GM18498 (cell line): Measurements from ENCODE around the gene TCF12.
A peak's percentile ranks its signal among the peaks of the same experiment; 100 is the strongest.

ENCODE experiments used
- ATAC-seq: cut with Tn5 transposase; IDR thresholded peaks from one replicate; pipeline ENCODE4 v1.9.1; 2021; ENCODE audit warnings: mild to moderate bottlenecking, moderate library complexity; ENCODE audit not compliant: unreplicated experiment

TCF12 gene

DNA sequence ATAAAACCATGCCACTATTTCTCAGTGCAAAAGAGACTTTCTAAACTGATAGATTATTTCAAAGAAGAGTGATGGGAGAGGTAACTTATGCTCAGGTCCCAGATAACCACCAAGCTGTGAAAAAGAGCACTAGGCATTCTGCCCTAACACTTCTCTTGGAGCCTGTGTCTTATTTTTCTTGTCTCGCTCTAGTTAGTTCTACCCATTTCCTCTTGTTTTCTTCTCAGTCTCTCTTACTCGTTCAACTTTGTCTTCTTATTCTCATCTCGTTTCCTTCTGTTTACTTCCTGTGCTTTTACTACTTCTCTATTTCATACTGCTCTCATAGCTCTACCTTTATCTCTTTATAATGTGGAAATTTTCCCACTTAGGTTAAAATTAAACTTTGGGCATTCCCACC lies 366.1 kb downstream of the TCF12 start:
- ATAC-seq, result peak; percentile 50

DNA sequence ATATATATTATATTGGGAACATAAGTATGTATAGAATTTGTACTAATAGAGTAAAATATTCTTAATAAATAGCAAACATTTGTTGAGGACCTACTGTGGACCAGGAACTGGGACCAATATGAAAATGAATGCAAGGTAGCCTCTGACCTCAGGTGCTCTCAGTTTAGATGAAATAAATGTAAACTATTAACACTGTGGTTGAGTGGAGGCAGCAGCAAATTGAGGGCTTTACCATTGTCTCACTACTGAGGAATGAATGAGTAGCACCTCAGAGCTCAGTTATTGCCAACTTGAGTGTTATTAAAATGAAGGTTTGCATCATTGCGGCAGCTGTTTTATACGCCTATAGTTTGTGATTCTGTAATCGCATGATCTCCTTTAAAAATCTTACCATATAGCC lies 366.9 kb downstream of the TCF12 start:
- ATAC-seq, result no peak

- ATAC-seq, result no peak
These were observed 368.1 kb downstream of the TCF12 start for GRCh38 chr15:57286446-57287122.

DNA sequence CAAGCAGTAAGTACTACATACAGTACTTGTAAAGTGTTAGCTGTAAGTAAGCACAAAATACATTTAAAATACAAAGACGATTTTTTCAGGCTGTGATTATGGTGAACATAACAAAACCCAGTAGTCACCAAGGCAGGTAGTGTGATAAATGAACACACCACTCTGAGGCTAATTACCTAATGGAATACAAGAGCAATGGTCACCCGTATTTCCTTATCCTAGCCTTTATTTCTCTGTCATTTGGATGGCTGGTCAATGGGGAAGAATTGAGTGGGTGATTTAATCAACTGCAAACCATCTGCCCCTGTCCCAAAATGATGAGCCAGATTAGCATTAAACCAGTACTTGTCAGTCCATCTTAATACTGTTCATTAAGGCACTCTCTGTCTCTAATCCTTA lies 368.7 kb downstream of the TCF12 start:
- ATAC-seq, result no peak

GRCh38 chr15:57288926-57289580 lies 370.6 kb downstream of the TCF12 start:
- ATAC-seq, result no peak

- no peak for ATAC-seq
These were observed 371.7 kb downstream of the TCF12 start for GRCh38 chr15:57290187-57290586.

DNA sequence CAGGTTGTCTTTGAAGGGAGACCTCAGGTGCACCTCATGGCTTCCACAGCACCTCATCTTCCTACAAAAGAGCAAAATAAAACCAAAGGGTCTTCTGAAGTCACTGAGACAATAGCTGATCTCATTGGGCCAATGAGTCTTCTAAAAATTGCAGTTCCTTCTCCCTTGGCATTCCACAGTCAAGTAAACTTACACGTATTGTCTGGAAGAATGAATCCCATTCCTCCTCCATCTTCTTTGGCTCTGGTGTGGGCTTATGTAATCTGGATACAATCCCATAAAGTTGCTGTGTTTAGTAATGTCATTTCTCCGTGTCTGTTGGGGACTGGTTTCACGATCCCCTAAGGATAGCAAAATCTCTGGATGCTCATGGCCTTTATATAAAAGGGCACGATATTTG lies 372.4 kb downstream of the TCF12 start:
- ATAC-seq, result no peak

GRCh38 chr15:57296473-57297162 lies 378.2 kb downstream of the TCF12 start:
- ATAC-seq, result no peak

DNA sequence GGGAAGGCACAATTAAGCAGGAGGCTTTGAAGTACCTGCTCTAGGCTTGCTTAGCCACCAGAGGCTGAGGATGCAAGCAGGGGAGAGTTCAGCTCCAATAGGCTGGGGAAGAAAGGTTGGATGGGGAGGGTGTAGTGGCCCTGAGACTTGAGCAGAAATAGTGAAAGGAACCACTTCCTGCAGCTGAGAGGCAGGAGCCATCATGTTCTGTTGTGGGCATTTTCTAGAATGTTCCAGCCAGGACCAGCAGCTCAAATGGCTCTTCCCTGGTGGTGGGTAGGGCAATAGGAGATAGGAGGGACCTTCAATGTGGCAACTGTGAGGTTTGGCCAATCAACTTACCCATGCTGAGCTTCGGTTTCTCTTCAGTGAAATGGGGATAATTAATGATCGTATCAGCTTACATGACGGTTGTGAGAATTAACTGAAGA lies 378.7 kb downstream of the TCF12 start:
- ATAC-seq, result no peak

DNA sequence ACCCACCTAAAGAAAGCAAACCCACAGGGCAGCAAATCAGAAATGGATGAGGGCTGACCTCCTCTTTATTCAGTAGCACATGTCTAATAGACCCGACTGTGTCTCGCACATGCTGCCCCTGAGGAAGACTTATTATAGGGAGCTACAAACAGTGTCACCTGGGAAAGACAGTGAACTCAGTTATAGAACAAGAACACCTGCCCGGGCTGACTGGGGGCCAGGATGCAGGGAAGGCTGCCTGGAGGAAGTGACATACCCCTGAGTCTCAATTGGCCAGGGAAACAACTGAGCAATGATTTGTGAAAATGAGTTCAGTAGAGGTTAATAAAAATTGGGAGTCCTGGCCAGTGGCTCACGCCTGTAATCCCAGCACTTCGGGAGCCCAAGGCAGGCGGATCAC lies 379.2 kb downstream of the TCF12 start:
- ATAC-seq, result no peak

GRCh38 chr15:57298204-57298603 lies 379.8 kb downstream of the TCF12 start:
- ATAC-seq, result no peak

- no peak for ATAC-seq
These were observed 380.6 kb downstream of the TCF12 start for GRCh38 chr15:57298843-57299550.

DNA sequence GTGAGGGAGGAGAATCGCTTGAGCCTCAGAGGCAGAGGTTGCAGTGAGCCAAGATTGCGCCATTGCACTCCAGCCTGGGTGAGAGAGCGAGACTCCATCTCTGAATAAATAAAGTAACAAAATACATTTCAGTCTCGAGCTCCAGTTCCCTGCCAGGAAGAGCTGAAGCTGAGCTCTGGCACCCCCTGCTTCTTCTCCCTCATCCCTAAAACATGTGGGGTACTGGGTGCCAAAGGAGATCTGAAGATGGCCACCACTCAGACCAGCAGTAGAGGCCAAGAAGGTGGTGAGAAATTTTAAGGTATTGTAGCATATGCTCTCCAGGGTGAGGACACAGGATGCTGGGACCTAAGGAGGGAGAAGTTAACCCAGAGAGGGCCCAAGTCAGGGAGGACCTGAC lies 382.9 kb downstream of the TCF12 start:
- ATAC-seq, result no peak

DNA sequence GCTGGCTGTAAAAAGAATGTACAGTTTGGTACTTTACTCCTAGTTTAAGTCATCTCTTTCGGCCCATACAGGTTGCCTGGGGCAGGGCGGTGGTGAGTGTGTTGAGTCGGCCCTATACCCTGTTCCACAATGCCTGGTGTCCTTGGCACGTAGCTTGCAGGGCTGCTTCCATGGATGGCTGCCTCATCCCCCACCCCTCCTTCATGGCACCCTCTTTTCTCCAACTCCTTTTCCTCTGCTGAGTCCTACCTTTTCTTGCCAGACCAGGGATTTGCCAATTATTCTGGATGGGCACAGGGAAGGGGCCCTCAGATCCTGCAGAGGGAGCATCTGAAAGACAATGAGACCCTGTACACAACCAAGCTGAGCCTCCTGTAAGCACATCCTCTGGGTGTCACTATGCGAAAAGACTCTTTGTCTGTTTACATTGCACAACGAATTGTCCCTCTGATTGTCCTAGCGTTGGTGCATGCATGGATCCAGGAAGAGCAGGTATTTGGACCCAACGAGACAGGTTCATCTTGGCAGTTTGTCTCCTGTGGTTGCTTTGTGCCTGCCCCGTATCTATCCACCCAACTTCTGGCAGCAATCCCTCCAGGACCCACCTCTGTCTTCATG lies 384.3 kb downstream of the TCF12 start:
- ATAC-seq, result no peak

DNA sequence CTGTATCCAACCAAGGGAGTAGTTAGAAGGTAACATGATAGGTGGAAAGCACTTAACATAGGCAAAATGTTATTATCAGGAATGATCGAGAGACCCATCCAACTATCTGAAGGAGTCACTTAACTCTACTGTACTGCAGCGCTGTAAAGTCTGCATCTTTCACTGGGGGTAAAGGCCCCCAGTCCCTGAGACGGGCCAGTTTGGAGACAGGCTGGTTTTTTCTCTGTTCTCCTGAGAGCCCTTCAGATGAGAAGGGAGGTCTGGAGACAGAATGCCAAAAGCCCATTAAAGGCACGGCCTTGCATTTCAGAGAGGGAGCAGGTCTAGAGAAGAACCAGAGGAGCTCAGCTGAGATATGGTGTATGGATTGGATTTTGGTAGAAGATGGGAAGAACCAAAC lies 386.6 kb downstream of the TCF12 start:
- no peak for ATAC-seq

DNA sequence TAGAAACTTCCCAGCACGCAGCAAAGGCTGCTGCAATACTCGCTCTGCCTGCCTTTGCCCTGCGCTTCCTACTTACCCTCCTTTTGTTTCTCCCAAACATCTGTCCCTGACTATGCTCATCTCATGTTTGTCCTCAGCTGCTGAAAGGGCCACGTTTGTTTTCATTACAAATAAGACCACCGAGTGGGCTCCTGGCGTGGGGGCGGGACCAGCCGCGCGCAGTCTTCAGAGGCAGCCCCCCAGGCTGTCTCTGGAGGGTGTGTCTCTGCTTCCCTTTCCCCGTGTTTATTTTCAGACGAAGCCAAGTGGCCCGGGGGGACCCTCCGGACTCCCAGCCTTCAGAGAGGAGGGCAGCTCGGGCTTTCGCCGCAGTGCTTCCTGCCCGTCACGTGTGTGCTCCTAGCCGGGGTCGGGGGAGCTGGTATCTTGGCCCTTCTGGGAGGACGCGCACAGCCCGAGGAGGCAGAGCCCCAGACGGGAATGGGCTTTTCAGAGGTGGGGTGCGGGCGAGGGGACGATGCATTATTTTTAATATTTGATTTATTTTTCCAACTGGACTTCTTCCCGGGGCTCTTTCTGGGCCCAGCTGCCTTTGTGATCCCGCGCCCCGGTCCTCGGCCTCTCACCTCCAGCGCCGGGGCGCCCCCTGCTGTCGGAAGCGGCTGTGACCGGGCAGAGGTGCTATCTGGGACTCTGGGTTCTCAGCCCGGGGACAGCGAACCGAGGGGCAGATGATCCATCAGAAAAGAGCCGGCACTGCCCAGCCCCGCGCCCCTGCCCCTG lies 387.9 kb downstream of the TCF12 start:
- peak; percentile 74 for ATAC-seq

DNA sequence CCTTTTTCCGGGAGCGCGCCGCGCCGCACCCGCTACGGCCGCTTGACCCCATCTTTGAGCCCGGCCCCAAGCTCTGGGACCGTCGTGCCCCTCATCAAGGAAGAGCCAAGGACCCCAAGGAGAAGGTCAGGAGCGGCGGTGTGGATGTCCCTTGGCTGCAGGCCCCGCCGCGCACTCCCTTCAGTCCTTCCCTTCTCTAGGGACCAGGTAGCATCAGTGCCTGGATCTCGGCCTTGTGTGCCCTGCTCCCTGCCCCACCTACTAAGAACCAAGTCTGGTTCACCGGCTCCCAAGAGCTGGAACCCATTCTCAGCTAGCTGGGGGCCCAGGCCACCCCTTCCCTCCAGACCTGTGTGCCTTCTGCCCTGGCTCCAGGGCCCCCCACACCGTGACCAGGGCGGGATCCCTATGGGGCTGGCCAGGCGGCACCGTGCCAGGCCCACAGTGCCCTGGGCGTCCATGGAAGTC lies 388.5 kb downstream of the TCF12 start:
- peak; percentile 8 for ATAC-seq

- no peak for ATAC-seq
These were observed 389.2 kb downstream of the TCF12 start for GRCh38 chr15:57307527-57308169.

DNA sequence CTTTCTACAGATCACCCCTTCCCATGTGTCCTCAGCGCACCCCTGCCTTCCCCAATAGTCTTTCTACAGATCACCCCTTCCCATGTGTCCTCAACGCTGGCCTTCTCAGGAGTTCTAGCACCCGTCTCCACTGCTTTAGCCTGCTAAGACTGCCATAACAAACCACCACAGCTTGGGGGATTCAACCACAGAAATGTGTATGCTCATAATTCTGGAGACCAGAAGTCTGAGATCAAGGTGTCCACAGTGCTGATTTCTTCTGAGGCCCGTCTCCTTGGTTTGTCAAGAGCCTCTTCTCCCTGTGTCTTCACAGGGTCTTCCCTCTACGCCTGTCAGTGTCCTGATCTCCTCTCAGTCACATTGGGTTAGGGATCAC lies 389.7 kb downstream of the TCF12 start:
- no peak for ATAC-seq
